Measurements from ENCODE around the gene LEKR1. TPM values are rescaled to one million over a fixed set of nuclear protein-coding genes. Genes with fewer than 3 reads are reported as not detected.
"Not testable (repeated sequence)": the region's sequence is repeated elsewhere in the genome, so short reads cannot be mapped to it uniquely, and the experiment has no call there.

LEKR1 gene
- 0.69 TPM for total RNA-seq

GRCh38 chr3:156826144-156826895 lies at the start of gene LEKR1:
TSS of gene LEKR1 (plus strand) at chr3:156826353. CDS start at chr3:156829330, 2,977 bp downstream.
- peak; percentile 65 for DNase-seq

DNA sequence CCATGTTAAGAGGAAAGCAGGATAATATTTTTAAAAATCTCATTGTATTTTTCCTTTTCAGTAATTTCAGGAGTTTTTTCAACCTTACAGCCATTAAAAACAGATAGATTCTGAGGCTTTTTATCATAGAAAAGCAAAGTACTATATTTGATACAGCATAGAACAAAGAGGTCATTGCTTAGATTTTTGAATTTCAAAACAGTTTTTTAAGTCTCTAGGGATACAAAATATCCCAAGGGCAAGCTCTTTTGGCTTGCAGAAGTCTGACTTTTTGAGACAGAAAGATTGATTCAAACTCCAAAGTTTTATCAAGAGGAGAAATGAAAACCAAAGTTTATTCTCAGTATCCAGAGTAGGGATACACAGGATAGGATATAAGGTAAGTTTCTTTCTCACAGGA lies 49.3 kb upstream of the LEKR1 start:
- no peak for DNase-seq

DNA sequence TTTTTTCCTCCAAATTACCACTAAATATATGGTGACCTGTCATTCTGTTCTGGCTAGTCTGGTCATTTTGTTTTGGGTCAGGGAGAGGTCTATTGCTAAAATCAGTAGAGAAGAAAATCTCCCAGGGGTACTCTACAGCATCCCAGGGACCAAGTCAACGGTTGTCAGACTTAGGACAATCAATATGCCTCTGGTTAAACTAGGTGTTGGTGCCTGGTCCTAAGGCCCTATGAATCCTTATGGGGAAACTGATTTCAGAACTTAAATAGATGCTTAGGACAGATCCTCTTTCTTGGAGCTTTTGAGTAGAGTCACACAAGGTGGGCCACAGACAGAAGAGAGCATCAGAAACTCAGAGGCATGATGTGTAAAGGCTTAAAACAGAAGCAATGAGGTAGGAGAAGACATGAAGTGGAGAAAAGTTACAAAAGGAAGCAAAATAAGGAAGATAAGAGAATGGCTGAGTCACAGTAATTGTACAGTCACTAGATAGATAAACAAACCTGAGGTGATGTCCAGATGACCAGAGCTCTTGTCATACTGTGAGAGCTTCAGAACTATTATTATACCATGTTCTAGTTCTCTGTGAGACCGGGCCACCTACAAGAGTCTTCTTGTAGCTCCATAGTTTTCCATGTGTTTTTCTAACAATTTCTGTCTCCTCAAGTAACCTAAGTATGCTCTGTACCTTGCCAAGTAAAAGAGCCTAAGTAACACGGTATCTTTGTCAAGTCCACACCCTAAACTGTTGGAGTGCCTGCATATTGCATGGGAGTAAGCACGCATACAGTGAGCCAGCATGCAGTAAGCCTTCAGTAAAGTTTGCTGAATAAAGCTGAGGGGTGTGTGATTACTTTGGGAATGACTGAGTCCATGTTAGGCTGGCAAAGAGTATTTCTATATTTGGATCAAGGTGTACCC lies 44.6 kb upstream of the LEKR1 start:
- DNase-seq = no peak

DNA sequence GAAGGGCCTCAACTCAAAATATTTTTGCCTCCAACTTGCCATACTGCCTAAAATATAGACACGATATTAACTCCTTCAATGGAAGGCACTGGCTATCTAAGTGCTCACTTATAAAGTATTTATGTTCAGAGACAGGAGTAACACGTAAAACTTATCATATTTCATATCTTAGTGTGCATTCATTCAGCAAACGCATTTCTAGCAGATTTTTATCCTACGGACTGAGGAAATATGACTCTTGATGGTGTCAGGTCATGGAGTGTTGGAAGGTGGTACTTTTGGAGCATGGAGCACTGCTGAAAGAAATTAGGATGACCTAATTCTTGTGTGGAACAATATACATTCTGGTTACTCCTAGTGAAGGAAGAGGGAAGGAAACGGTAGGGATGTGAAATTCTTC lies 43.8 kb upstream of the LEKR1 start:
- no peak for DNase-seq

DNA sequence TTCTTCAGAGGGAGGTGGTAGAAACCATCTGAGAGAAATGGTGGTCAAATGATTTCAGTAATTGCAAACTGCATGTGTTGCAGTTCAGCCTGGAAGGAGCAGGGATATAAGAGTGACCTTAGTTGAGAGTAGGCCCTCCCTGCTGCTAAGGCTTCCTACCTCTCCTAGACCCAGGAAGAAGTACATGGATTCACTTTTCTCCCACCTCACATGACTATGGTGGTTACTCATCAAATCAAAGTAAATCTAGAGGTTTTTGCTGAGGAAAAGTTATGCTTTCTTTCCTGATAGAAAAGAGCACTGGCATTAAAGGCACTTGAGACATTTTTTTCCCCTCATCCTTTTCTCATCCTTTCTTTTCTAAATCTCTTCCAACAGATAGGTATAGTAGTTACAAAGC lies 43.2 kb upstream of the LEKR1 start:
- DNase-seq = no peak

DNA sequence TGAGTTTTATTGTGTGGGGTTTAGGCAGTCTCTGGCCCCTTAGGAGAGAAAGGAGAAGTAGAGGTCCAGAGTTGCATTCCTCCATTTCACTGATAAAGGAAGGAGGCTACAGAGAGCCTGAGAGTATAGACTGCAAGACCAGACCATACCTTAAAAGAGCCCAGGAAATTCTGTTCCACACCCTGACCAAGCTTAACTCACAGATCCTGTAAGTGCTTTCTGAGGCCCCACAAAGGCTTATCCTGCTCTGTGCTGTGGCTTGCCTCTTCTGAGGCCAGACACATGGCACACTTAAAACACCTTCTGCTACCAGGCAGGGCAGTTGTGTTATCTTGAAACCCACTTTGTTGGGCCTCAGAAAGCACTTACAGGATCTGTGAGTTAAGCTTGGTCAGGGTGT lies 39.2 kb upstream of the LEKR1 start:
- no peak for DNase-seq

GRCh38 chr3:156787926-156788663 lies 38.1 kb upstream of the LEKR1 start:
- DNase-seq = no peak

- DNase-seq = no peak
Measured at GRCh38 chr3:156788846-156789245, 37.3 kb upstream of the LEKR1 start.

DNA sequence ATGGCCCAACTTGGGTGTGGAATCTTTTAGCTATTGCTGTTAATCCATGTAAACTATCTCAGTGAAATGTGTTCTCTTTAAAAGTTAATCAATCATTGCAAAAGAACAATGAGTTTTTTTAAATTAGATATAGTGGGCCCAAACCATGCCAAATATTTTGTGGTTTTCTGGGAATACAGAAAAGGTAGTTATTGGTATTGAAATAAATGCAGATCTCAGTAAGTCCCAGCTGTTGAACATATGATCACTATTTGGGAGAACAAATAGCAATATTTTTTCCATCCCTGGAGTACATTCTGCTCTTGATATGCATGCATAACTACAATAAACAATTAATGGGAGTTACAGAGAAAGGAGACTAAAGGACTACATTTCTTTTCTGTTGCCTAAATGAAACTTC lies 36.0 kb upstream of the LEKR1 start:
- no peak for DNase-seq

- DNase-seq = no peak
Measured at GRCh38 chr3:156792114-156792513, 34.0 kb upstream of the LEKR1 start.

DNA sequence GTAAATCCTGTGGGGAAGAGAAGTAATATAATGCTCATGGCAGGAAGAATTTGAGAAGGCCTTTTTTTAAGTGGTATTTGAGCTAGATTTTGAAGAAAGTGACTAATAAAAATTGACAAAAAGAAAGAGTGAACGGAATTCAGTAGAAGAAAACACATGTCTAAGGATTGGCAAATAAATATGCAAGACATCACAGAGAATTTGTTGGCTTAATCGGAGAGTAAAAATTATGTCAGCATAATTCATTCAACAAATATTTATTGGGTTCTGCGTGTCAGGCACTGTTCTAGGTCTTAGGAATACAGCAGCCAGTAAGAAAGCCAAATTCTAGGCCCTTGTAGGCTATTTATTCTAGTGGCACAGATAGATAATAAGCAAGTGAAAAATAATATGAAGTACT lies 33.6 kb upstream of the LEKR1 start:
- no peak for DNase-seq

- DNase-seq = no peak
Measured at GRCh38 chr3:156792945-156793344, 33.2 kb upstream of the LEKR1 start.

- DNase-seq = no peak
Measured at GRCh38 chr3:156793400-156793799, 32.8 kb upstream of the LEKR1 start.

GRCh38 chr3:156793851-156794250 lies 32.3 kb upstream of the LEKR1 start:
- DNase-seq = no peak

GRCh38 chr3:156795890-156796481 lies 30.2 kb upstream of the LEKR1 start:
- DNase-seq = no peak

DNA sequence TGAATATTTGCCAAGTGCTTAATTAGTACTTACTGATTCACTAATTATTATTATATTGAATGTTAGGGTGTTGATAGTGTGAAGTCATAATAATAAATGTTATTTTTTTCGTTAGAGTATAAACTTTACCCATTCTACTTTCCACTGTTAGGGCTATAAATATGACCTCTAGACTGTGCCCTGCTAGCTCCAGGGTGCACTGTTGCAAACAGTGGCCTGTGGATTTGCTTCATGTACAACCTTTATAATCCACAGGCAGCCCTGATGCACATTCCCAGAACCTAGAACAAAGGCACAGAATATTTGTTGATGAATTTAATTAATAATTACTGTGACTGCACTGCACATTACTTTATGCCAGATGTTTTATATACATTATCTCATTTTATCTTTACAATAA lies 28.8 kb upstream of the LEKR1 start:
- DNase-seq = no peak

DNA sequence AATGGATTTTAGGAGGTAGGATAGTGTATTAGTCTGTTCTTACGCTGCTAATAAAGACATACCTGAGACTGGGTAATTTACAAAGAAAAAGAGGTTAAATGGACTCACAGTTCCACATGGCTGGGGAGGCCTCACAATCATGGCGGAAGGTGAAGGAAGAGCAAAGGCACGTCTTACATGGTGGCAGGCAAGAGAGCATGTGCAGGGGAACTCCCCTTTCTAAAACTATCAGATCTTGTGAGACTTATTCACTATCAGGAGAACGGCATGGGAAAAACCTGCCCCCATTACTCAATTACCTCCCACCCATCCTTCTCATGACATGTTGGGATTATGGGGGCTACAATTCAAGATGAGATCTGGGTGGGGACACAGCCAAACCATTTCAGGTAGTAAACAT lies 25.9 kb upstream of the LEKR1 start:
- DNase-seq = not testable (repeated sequence)

GRCh38 chr3:156801746-156802145 lies 24.4 kb upstream of the LEKR1 start:
- no peak for DNase-seq

DNA sequence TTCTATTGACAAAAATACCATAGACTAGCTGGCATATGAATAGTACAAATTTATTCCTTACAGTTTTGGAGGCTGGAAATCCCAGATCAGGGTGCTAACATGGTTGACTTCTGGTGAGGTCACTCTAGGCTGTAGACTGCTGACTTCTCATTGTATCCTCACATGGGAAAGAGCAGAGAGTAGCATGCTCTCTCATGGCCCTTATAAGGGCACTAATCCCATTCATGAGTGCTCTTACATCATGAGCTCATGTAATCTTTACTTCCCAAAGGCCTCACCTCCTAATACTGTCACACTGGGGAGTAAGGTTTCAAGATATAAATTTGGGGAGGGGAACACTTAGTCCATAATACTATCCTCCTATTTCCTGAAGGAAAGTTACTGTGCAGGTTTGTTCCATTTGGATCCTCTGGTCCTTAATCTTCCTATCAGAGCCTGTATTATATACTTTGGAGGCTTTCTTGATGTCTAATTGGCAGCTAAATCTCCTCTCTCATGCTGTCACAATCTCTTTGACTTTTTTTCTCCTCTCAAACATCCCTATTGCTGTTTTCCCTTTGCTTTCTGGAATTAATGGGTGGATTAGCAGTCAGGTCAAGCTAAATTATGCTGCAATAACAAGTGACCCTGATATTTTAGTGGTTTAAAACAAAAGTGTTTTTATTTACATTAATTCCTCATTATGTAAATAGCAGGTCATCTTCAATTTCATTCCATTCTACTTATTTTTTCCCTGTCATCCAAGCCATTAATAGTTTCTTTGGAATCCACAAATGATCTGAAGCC lies 23.1 kb upstream of the LEKR1 start:
- no peak for DNase-seq

DNA sequence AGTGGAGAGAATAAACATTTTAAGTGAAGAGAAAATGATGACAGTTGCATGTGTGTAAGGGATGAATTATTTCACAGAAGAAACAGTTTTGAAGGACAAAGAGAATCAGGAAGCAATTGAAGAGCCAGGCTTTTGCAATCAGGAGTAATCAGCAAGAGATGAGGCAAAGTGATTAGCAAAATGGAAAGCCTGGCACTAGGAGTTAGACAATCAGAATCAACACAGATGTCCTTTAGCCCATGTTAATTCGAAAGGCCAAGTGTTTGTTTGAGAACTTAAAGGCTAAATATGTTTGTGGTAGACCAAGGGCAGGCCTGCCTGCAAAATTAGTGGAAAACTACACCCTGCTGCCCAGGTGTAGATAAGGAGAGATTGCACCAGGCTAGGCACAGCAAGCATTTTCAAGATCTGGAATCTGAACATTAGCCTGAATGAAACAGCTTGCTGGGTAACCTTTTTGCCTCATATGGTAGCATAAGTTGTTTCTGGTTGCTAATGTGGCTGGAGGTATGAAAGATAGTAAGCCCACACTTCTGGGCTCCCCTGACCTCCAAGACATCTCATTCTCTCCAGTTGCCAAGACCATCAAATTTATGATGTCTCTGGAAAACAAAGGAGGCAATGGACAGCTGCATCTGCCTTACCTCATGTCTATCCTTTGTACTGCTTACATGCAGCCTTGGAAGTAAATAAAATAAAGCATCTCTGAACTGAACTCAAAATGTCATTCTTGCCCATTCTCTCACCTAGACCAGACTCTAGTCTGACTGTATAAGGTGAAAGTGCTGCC lies 22.0 kb upstream of the LEKR1 start:
- no peak for DNase-seq

- no peak for DNase-seq
Measured at GRCh38 chr3:156806698-156807097, 19.5 kb upstream of the LEKR1 start.

Data from skin of body (tissue), 2 donors.